Measurements from ENCODE around the gene APOL4. TPM values are rescaled to one million over a fixed set of nuclear protein-coding genes. Genes with fewer than 3 reads are reported as not detected.
"Not testable (repeated sequence)": the region's sequence is repeated elsewhere in the genome, so short reads cannot be mapped to it uniquely, and the experiment has no call there.

APOL4 gene
- polyA plus RNA-seq, 6 donors from 2014 or later = 0.09 to 1.6 (median 0.72) TPM; not detected in 2

GRCh38 chr22:36211237-36211861, 9.7 kb upstream of the APOL4 start:
- peaks cover 0 to 22% (median 13%) of the 10 kb centered on the region in 7 donors for H3K9me3 Mint-ChIP-seq
- peaks cover 0 to 10% of the 10 kb centered on the region in 2 donors for H3K36me3 Mint-ChIP-seq

DNA sequence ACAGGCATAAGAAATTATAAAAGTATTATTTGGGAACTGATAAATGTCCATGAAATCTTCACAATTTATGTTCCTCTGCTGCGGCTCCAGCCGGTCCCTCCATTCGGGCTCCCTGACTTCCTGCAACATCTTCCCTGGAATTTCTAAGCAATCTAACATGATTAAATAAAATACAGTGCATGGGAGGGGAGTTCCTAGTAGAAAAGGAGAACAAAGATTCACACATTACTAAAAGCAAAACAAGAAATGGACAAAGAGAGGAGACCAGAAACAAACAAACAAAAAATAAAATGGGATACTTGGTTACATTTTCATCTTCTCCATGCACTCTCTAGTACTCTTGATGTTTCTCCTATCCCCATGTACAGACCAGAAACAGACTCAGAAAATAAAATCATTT, 8.6 kb upstream of the APOL4 start:
- H3K27me3 Mint-ChIP-seq = peaks cover 0 to 11% (median 4%) of the 10 kb centered on the region in 3 donors
- ATAC-seq (ENCODE audit: low read depth in 2 of 2) = no peak
- H3K27ac Mint-ChIP-seq = peak overlapping the region in 2 of 6 donors; percentile 21 to 65

More at GRCh38 chr22:36211237-36211861, 9.7 kb upstream of the APOL4 start:
- H3K4me1 Mint-ChIP-seq = peaks cover 13 to 58% (median 14%) of the 10 kb centered on the region in 3 donors
- peak overlapping the region in 1 of 8 donors; percentile 14 for H3K4me3 Mint-ChIP-seq
- DNase-seq (no peak), ATAC-seq (ENCODE audit: low read depth in 2 of 2) (no peak)
- H3K27ac Mint-ChIP-seq = peak overlapping the region in 2 of 6 donors; percentile 59 to 80
- H3K27me3 Mint-ChIP-seq = peaks cover 0 to 20% (median 11%) of the 10 kb centered on the region in 3 donors

DNA sequence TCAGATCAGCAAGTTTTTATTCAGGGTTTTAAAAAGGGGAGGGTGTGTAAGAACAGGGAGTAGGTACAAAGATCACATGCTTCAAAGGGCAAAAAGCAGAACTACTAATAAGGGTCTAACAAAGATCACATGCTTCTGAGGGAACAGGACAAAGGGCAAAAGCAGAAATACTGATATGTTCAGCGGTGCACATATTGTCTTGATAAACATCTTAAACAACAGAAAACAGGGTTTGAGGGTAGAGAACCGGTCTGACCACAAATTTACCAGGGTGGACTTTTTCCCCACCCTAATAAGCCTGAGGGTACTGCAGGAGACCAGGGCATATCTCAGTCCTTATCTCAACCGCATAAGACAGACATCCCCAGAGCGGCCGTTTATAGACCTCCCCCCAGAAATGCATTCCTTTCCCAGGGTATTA, 7.9 kb upstream of the APOL4 start:
- Mint-ChIP-seq H3K4me1 (peaks cover 18 to 76% (median 19%) of the 10 kb centered on the region in 3 donors), H3K27ac (peak overlapping the region in 1 of 6 donors; percentile 57), H3K9me3 (peaks cover 0 to 22% (median 13%) of the 10 kb centered on the region in 7 donors), H3K4me3 (peak overlapping the region in 2 of 8 donors; percentile 29 to 51), H3K36me3 (peaks cover 0 to 10% of the 10 kb centered on the region in 2 donors), H3K27me3 (peaks cover 0 to 10% (median 8%) of the 10 kb centered on the region in 3 donors)
- not testable (repeated sequence) for DNase-seq; ATAC-seq (ENCODE audit: low read depth in 2 of 2)

More for the DNA sequence above, 8.6 kb upstream of the APOL4 start:
- H3K4me3 Mint-ChIP-seq = no peak overlapping the region
- peaks cover 0 to 10% of the 10 kb centered on the region in 2 donors for H3K36me3 Mint-ChIP-seq
- H3K9me3 Mint-ChIP-seq = peaks cover 0 to 22% (median 13%) of the 10 kb centered on the region in 7 donors
- DNase-seq = no peak
- H3K4me1 Mint-ChIP-seq = peaks cover 18 to 69% (median 19%) of the 10 kb centered on the region in 3 donors

DNA sequence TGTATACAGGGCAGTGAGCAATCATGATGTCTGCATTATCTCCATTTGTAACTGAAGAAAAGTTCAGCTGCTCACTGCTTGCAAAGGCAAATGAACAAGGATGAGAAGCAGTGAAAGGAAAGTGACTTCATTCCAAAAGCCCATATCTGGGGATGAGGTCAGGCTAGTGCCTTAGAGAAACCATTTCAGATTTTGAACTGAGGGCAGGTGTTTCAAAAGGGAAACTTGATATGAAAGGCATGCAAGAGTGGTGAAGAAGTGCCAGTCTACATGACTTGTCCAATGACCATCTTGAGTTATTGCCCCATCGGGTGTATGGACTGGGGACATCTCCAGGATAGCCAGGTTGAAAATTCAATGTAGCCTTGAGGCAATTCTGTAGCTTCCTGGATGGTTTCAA, 7.3 kb upstream of the APOL4 start:
- no peak for ATAC-seq (ENCODE audit: low read depth in 2 of 2)
- no peak for DNase-seq
- peaks cover 0 to 16% (median 11%) of the 10 kb centered on the region in 3 donors for H3K27me3 Mint-ChIP-seq
- H3K36me3 Mint-ChIP-seq = peaks cover 0 to 10% of the 10 kb centered on the region in 2 donors
- H3K4me3 Mint-ChIP-seq = peak overlapping the region in 1 of 8 donors; percentile 51
- peaks cover 18 to 81% (median 19%) of the 10 kb centered on the region in 3 donors for H3K4me1 Mint-ChIP-seq
- peaks cover 0 to 22% (median 13%) of the 10 kb centered on the region in 7 donors for H3K9me3 Mint-ChIP-seq
- H3K27ac Mint-ChIP-seq = peak overlapping the region in 1 of 6 donors; percentile 57

- Mint-ChIP-seq H3K4me1 (peaks cover 15 to 75% (median 18%) of the 10 kb centered on the region in 3 donors), H3K27ac (no peak overlapping the region)
- ATAC-seq (ENCODE audit: low read depth in 2 of 2) = no peak
Measured at GRCh38 chr22:36208162-36208765, 6.7 kb upstream of the APOL4 start.

DNA sequence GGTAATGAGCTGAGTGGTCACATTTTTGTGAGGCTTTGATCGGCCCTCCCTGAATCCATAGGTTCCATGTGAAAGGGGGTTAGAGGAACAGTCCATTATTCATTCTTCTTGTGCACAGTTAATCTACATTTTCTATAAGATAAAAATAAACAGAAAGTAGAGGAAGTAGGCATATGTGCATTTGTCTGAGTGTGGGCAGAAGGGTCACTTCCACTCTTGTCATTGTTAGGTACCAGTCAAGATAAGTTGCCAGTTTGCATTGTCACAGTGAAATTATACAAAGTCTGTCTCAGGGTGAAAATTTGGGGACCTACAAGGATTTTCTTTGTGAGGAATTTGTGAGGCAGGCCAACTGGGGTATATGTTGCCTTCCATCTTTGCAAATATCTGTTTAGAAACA, 4.6 kb upstream of the APOL4 start:
- Mint-ChIP-seq H3K36me3 (peaks cover 0 to 10% of the 10 kb centered on the region in 2 donors), H3K27me3 (peaks cover 0 to 12% (median 10%) of the 10 kb centered on the region in 3 donors), H3K27ac (peak overlapping the region in 1 of 6 donors; percentile 91), H3K4me3 (peak overlapping the region in 1 of 8 donors; percentile 31), H3K9me3 (peaks cover 0 to 22% (median 13%) of the 10 kb centered on the region in 7 donors), H3K4me1 (peaks cover 5 to 55% (median 8%) of the 10 kb centered on the region in 3 donors)
- ATAC-seq (ENCODE audit: low read depth in 2 of 2) (no peak), DNase-seq (no peak)

More at GRCh38 chr22:36208162-36208765, 6.7 kb upstream of the APOL4 start:
- Mint-ChIP-seq H3K9me3 (peaks cover 0 to 22% (median 13%) of the 10 kb centered on the region in 7 donors), H3K36me3 (peaks cover 0 to 10% of the 10 kb centered on the region in 2 donors), H3K27me3 (peaks cover 0 to 16% (median 9%) of the 10 kb centered on the region in 3 donors), H3K4me3 (no peak overlapping the region)
- DNase-seq = no peak

DNA sequence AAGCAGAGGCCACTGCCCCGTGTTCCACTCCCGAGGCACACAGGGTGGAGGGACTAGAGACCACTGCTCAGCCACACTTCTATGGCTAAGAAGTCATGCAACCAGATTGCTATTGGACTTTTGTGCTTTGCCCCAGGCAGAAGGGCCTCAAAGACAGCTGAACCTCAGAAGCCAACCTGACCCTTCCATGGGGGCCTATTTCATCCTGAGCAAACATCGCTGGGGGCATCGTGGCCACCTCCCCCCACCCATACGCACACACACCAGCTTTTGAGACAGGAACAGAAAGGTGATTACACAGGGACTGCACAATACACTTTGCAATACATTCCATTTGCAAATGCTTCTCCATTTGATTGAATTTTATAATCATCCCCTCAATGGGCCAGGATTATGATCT, 4.0 kb upstream of the APOL4 start:
- peak overlapping the region in 1 of 8 donors; percentile 59 for H3K4me3 Mint-ChIP-seq
- not testable (repeated sequence) for ATAC-seq (ENCODE audit: low read depth in 2 of 2); DNase-seq
- peaks cover 4 to 12% (median 12%) of the 10 kb centered on the region in 3 donors for H3K27me3 Mint-ChIP-seq
- peaks cover 3 to 10% of the 10 kb centered on the region in 2 donors for H3K36me3 Mint-ChIP-seq
- peak overlapping the region in 2 of 6 donors; percentile 9 to 91 for H3K27ac Mint-ChIP-seq
- H3K9me3 Mint-ChIP-seq = peaks cover 0 to 22% (median 13%) of the 10 kb centered on the region in 7 donors
- peaks cover 5 to 50% (median 5%) of the 10 kb centered on the region in 3 donors for H3K4me1 Mint-ChIP-seq

- H3K27ac Mint-ChIP-seq = no peak overlapping the region
- H3K36me3 Mint-ChIP-seq = peaks cover 7 to 10% of the 10 kb centered on the region in 2 donors
- ATAC-seq (ENCODE audit: low read depth in 2 of 2) = no peak
Measured at GRCh38 chr22:36204632-36205015, 3.0 kb upstream of the APOL4 start.

DNA sequence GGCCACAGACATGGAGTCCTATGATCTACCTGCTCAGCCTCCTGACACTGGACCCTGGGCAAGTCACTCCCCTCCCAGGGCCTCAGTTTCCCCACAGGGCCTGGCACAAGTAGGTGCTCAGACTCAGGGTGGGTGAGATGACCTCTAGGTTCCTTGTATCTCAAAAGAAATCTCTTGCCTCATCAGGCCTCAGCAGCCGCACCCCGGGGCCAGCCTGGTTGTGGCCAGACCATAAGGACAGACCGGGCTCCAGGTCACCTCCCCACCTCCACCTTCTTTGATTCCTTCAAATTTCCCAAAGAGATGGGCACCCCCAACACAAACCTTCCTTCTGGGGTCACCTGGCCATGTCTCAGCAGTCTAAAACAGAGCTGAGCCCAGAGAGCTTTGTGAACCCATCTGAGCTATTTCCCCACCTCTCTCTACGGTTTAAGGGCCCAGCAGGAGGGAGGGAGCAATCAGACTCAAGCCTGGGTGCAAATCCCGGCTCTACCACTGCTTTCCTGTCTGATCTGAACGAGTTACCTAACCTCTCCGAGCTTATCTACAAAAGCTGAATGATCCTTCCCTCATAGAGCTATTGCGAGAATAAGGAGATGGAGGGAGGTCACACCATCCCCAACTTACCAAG, 2.5 kb upstream of the APOL4 start:
- Mint-ChIP-seq H3K27ac (no peak overlapping the region), H3K27me3 (peaks cover 8 to 18% (median 17%) of the 10 kb centered on the region in 3 donors), H3K4me1 (peaks cover 5 to 39% (median 5%) of the 10 kb centered on the region in 3 donors), H3K4me3 (peak overlapping the region in 5 of 8 donors; percentile 53 to 82 (median 67)), H3K36me3 (peaks cover 7% of the 10 kb centered on the region in 2 donors), H3K9me3 (peaks cover 0 to 9% (median 4%) of the 10 kb centered on the region in 7 donors)
- ATAC-seq (ENCODE audit: low read depth in 2 of 2) (no peak), DNase-seq (no peak)

More at GRCh38 chr22:36204632-36205015, 3.0 kb upstream of the APOL4 start:
- DNase-seq = no peak
- H3K4me1 Mint-ChIP-seq = peaks cover 5 to 44% (median 5%) of the 10 kb centered on the region in 3 donors
- peaks cover 4 to 18% (median 17%) of the 10 kb centered on the region in 3 donors for H3K27me3 Mint-ChIP-seq
- H3K9me3 Mint-ChIP-seq = peaks cover 0 to 14% (median 9%) of the 10 kb centered on the region in 7 donors
- peak overlapping the region in 5 of 8 donors; percentile 53 to 82 (median 67) for H3K4me3 Mint-ChIP-seq

DNA sequence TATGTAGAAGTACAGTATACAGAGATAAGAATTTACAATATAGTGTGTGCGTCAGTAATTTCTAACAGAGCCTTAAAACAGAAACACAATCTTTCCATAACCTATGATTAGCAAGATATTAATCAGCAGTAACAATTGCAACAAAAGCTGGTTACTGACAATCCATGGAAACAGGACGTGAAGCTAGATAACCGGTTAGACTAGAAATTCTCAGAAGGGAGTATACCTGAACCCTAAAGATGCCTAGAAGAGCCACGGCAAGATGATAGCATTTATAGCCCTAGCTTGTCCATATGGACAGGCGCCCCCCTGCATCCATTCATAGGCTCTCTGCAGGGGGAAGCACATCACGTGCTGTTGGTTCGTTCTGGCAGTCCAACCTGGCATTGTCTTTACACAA, 1.8 kb upstream of the APOL4 start:
- not testable (repeated sequence) for H3K4me3 Mint-ChIP-seq, H3K27ac Mint-ChIP-seq, H3K9me3 Mint-ChIP-seq

GRCh38 chr22:36202906-36203305, 1.3 kb upstream of the APOL4 start:
- Mint-ChIP-seq H3K27ac (peak overlapping the region in 2 of 6 donors; percentile 17 to 47), H3K4me1 (peaks cover 10 to 40% (median 12%) of the 10 kb centered on the region in 3 donors), H3K4me3 (peak overlapping the region in 1 of 8 donors; percentile 38), H3K27me3 (peaks cover 12 to 29% (median 25%) of the 10 kb centered on the region in 3 donors)
- H3K9me3 Mint-ChIP-seq; DNase-seq; H3K36me3 Mint-ChIP-seq; ATAC-seq (ENCODE audit: low read depth in 2 of 2): not testable (repeated sequence)

More for the DNA sequence above, 1.8 kb upstream of the APOL4 start:
- H3K36me3 Mint-ChIP-seq; ATAC-seq (ENCODE audit: low read depth in 2 of 2); DNase-seq: not testable (repeated sequence)
- Mint-ChIP-seq H3K27me3 (peaks cover 8 to 23% (median 20%) of the 10 kb centered on the region in 3 donors), H3K4me1 (peaks cover 5 to 35% (median 7%) of the 10 kb centered on the region in 3 donors)

- not testable (repeated sequence) for H3K27ac Mint-ChIP-seq; H3K36me3 Mint-ChIP-seq; H3K4me3 Mint-ChIP-seq; ATAC-seq (ENCODE audit: low read depth in 2 of 2); DNase-seq; H3K9me3 Mint-ChIP-seq
- H3K27me3 Mint-ChIP-seq = peaks cover 16 to 35% (median 33%) of the 10 kb centered on the region in 3 donors
- peaks cover 11 to 37% (median 21%) of the 10 kb centered on the region in 3 donors for H3K4me1 Mint-ChIP-seq
Measured at GRCh38 chr22:36201025-36201424, 584 bp downstream of the APOL4 start.

Data from naive B cell (primary cell).